H9 (cell line): ENCODE data around the gene SSX2IP. TPM values are rescaled to one million over a fixed set of nuclear protein-coding genes. Genes with fewer than 3 reads are reported as not detected.

ENCODE experiments used
- DNase-seq: peaks from one replicate; pipeline ENCODE4 v3.0.0-alpha.2; 2017
- H2AFZ ChIP-seq: one replicate; pipeline ENCODE4 v1.6.1; 2013; ENCODE audit warnings: mild to moderate bottlenecking, low read length, control low read depth, moderate library complexity
- H2AK5ac ChIP-seq: 2 replicates; pipeline ENCODE4 v1.6.1; 2013; ENCODE audit warnings: low read length, control low read depth, mixed read lengths; ENCODE audit not compliant: insufficient read length
- H2BK120ac ChIP-seq: one replicate; pipeline ENCODE4 v1.6.1; 2013; ENCODE audit warnings: low read depth, mild to moderate bottlenecking, low read length, control low read depth, inconsistent platforms; ENCODE audit not compliant: poor library complexity, severe bottlenecking
- H2BK12ac ChIP-seq: 2 replicates; pipeline ENCODE4 v1.6.1; 2013; ENCODE audit warnings: low read length, control low read depth, mixed read lengths, low read depth; ENCODE audit not compliant: insufficient read length
- H2BK15ac ChIP-seq: 2 replicates; pipeline ENCODE4 v1.6.1; 2013; ENCODE audit warnings: low read depth, low read length, control low read depth
- H2BK20ac ChIP-seq: one replicate; pipeline ENCODE4 v1.6.1; 2013; ENCODE audit warnings: low read depth, mild to moderate bottlenecking, low read length, control low read depth, inconsistent platforms; ENCODE audit not compliant: poor library complexity, severe bottlenecking
- H2BK5ac ChIP-seq: 2 replicates; pipeline ENCODE4 v1.6.1; 2013; ENCODE audit warnings: low read length, control low read depth, mixed read lengths; ENCODE audit not compliant: insufficient read length
- H3K14ac ChIP-seq: 2 replicates; pipeline ENCODE4 v1.6.1; 2013; ENCODE audit warnings: low read length, control low read depth; ENCODE audit not compliant: insufficient read depth
- H3K18ac ChIP-seq: 2 replicates; pipeline ENCODE4 v1.6.1; 2013; ENCODE audit warnings: low read depth, mild to moderate bottlenecking, mixed read lengths, low read length, control low read depth; ENCODE audit not compliant: insufficient read length
- H3K23ac ChIP-seq: 2 replicates; pipeline ENCODE4 v1.6.1; 2013; ENCODE audit warnings: low read length, control low read depth, mixed read lengths, low read depth; ENCODE audit not compliant: insufficient read length
- H3K23me2 ChIP-seq: 2 replicates; pipeline ENCODE4 v1.6.1; 2013; ENCODE audit warnings: low read depth, mild to moderate bottlenecking, mixed read lengths, low read length, control low read depth; ENCODE audit not compliant: insufficient read length, poor library complexity, severe bottlenecking
- H3K27ac ChIP-seq: 2 replicates; pipeline ENCODE4 v1.5.1; 2013; ENCODE audit warnings: low read length, control low read depth, mixed read lengths, low read depth; ENCODE audit not compliant: insufficient read length
- H3K27me3 ChIP-seq: 2 replicates; pipeline ENCODE4 v1.6.1; 2013; ENCODE audit warnings: low read length, control low read depth, inconsistent platforms; ENCODE audit not compliant: insufficient read depth
- H3K4ac ChIP-seq: 2 replicates; pipeline ENCODE4 v1.6.1; 2013; ENCODE audit warnings: low read depth, mild to moderate bottlenecking, control low read depth, inconsistent platforms, low read length, moderate library complexity
- H3K4me1 ChIP-seq: 2 replicates; pipeline ENCODE4 v1.6.1; 2013; ENCODE audit warnings: low read length, control low read depth, inconsistent platforms; ENCODE audit not compliant: insufficient read depth
- H3K4me2 ChIP-seq: 2 replicates; pipeline ENCODE4 v1.6.1; 2013; ENCODE audit warnings: low read length, control low read depth, mixed read lengths; ENCODE audit not compliant: insufficient read length, insufficient read depth
- H3K56ac ChIP-seq: 2 replicates; pipeline ENCODE4 v1.6.1; 2013; ENCODE audit warnings: low read depth, mild to moderate bottlenecking, mixed read lengths, low read length, control low read depth; ENCODE audit not compliant: insufficient read length
- H3K79me1 ChIP-seq: 2 replicates; pipeline ENCODE4 v1.6.1; 2013; ENCODE audit warnings: low read depth, mild to moderate bottlenecking, moderate library complexity, low read length, control low read depth, inconsistent platforms; ENCODE audit not compliant: insufficient read depth, poor library complexity, severe bottlenecking
- H3K79me2 ChIP-seq: 2 replicates; pipeline ENCODE4 v1.6.1; 2013; ENCODE audit warnings: low read length, control low read depth, inconsistent platforms; ENCODE audit not compliant: insufficient read depth
- H3K9ac ChIP-seq: 2 replicates; pipeline ENCODE4 v1.6.1; 2013; ENCODE audit warnings: low read length, control low read depth, mixed read lengths; ENCODE audit not compliant: insufficient read length; ENCODE audit errors: extremely low read depth
- H3K9me3 ChIP-seq: one replicate; pipeline ENCODE4 v1.6.1; 2013; ENCODE audit warnings: low read depth, low read length, inconsistent platforms; ENCODE audit not compliant: control insufficient read depth
- H3T11ph ChIP-seq: one replicate; pipeline ENCODE4 v1.6.1; 2013; ENCODE audit warnings: mild to moderate bottlenecking, low read length, control low read depth, inconsistent platforms
- H4K20me1 ChIP-seq: one replicate; pipeline ENCODE4 v1.6.1; 2013; ENCODE audit not compliant: control insufficient read depth, insufficient read length, insufficient read depth
- H4K5ac ChIP-seq: 2 replicates; pipeline ENCODE4 v1.6.1; 2013; ENCODE audit warnings: low read depth, mild to moderate bottlenecking, mixed read lengths, low read length, control low read depth; ENCODE audit not compliant: insufficient read length
- H4K8ac ChIP-seq: replicated peaks from 2 replicates; pipeline ENCODE4 v1.6.1; 2013; ENCODE audit warnings: low read length, control low read depth, mixed read lengths, low read depth; ENCODE audit not compliant: insufficient read length
- H4K91ac ChIP-seq: 2 replicates; pipeline ENCODE4 v1.6.1; 2013; ENCODE audit warnings: low read depth, mild to moderate bottlenecking, moderate library complexity, mixed read lengths, low read length, control low read depth; ENCODE audit not compliant: insufficient read length
- H3K27ac Mint-ChIP-seq, 3 experiments: 2 replicates in 2 of 3; 3 replicates in 1 of 3; pipeline ENCODE4 v1.8.0; 2020 to 2021; ENCODE audit warnings: mixed read lengths in 3 of 3, mild to moderate bottlenecking in 1 of 3, moderate library complexity in 1 of 3
- H3K27me3 Mint-ChIP-seq: 2 replicates; pipeline ENCODE4 v1.8.0; 2021; ENCODE audit warnings: low read depth, mild to moderate bottlenecking, moderate library complexity, mixed read lengths
- H3K36me3 Mint-ChIP-seq, 3 experiments: 2 replicates in 2 of 3; 3 replicates in 1 of 3; pipeline ENCODE4 v1.8.0; 2020 to 2021; ENCODE audit warnings: low read depth in 3 of 3, mixed read lengths in 3 of 3; ENCODE audit not compliant: insufficient read depth in 1 of 3
- H3K4me1 Mint-ChIP-seq, 2 experiments: 2 replicates each; pipeline ENCODE4 v1.8.0; 2020; ENCODE audit warnings: mixed read lengths in 2 of 2
- H3K4me3 Mint-ChIP-seq, 2 experiments: 2 replicates in 1 of 2; 3 replicates in 1 of 2; pipeline ENCODE4 v1.8.0; 2020 to 2021; ENCODE audit warnings: mild to moderate bottlenecking in 2 of 2, mixed read lengths in 2 of 2, moderate library complexity in 1 of 2
- H3K9me3 Mint-ChIP-seq, 2 experiments: 2 replicates in 1 of 2; 3 replicates in 1 of 2; pipeline ENCODE4 v1.8.0; 2020; ENCODE audit warnings: mild to moderate bottlenecking in 2 of 2, mixed read lengths in 2 of 2, moderate library complexity in 1 of 2
- CTCF ChIP-seq: fragments of 200-600 bp; sonication (generic); conservative IDR thresholded peaks from 3 replicates; pipeline ENCODE4 v1.8.0; 2021; ENCODE audit warnings: antibody characterized with exemption, mild to moderate bottlenecking
- WGBS: extraction: QIAGEN DNeasy Blood & Tissue Kit; methylation state at CpG from one replicate; pipeline ENCODE4 v1.1.7; 2013; ENCODE audit warnings: missing lambda C conversion rate, low lambda C conversion rate, mixed read lengths; ENCODE audit not compliant: insufficient read length; ENCODE audit errors: extremely low coverage; 5-methylcytosine and 5-hydroxymethylcytosine counted together
- total RNA-seq: library from RNA; stranded (reverse); gene quantifications from 2 replicates; pipeline ENCODE4 v1.2.1, GENCODE V29; 2021

The SSX2IP gene
- total RNA-seq, 1 experiment from 2014 or later = 19.6 TPM

GRCh38 chr1:84598418-84598817 lies 91.8 kb downstream of the SSX2IP start:
- Histone ChIP-seq H2AK5ac (no peak overlapping the region), H3K9ac (no peak overlapping the region), H3T11ph (no peak overlapping the region), H3K14ac (no peak overlapping the region), H4K91ac (no peak overlapping the region), H3K27ac (no peak overlapping the region), H3K4me2 (no peak overlapping the region), H3K4me1 (no peaks in the 10 kb centered on the region), H3K79me2 (no peaks in the 10 kb centered on the region), H3K23me2 (no peaks in the 10 kb centered on the region), H2BK20ac (no peak overlapping the region), H2AFZ (no peak overlapping the region), H4K8ac (no peak overlapping the region), H3K4ac (no peak overlapping the region), H2BK120ac (no peak overlapping the region), H2BK15ac (no peak overlapping the region), H4K5ac (no peak overlapping the region), H4K20me1 (no peaks in the 10 kb centered on the region), H3K23ac (no peak overlapping the region), H3K9me3 (no peaks in the 10 kb centered on the region), H2BK5ac (no peak overlapping the region), H3K79me1 (no peaks in the 10 kb centered on the region), H2BK12ac (no peak overlapping the region), H3K56ac (no peak overlapping the region), H3K27me3 (no peaks in the 10 kb centered on the region; the same call in 1 of the 2 replicates), H3K18ac (no peak overlapping the region)
- Mint-ChIP-seq H3K4me3 (no peak overlapping the region), H3K27ac (no peak overlapping the region), H3K4me1 (peaks cover 11 to 13% of the 10 kb centered on the region in 2 experiments), H3K36me3 (peaks cover 0 to 3% (median 0%) of the 10 kb centered on the region in 3 experiments; a peak in 1 of 7 replicates), H3K27me3 (no peaks in the 10 kb centered on the region; the same call in none of the 2 replicates), H3K9me3 (peaks cover 0 to 2% of the 10 kb centered on the region in 2 experiments; a peak in 4 of 5 replicates)
- TF ChIP-seq CTCF = no peak
- no peak for DNase-seq
- WGBS = no CpG with 5 or more reads among the region's 3 CpGs
